IPS DF 6.9 (cell line): ENCODE data around the gene CD244.

Source experiments
- DNase-seq: peaks from one replicate; pipeline ENCODE4 v3.0.0-alpha.2; 2013; ENCODE audit warnings: low read depth, low spot score
- H3K27ac ChIP-seq: one replicate; pipeline ENCODE4 v1.5.1; 2013; ENCODE audit warnings: low read length, control low read depth
- H3K27me3 ChIP-seq: 2 replicates; pipeline ENCODE4 v1.6.1; 2013; ENCODE audit warnings: mild to moderate bottlenecking, low read length; ENCODE audit not compliant: control insufficient read depth, insufficient read depth
- H3K36me3 ChIP-seq: 2 replicates; pipeline ENCODE4 v1.6.1; 2013; ENCODE audit warnings: low read length; ENCODE audit not compliant: control insufficient read depth, insufficient read depth
- H3K4me1 ChIP-seq: 2 replicates; pipeline ENCODE4 v1.6.1; 2013; ENCODE audit warnings: low read length; ENCODE audit not compliant: control insufficient read depth, insufficient read depth
- H3K4me3 ChIP-seq: 2 replicates; pipeline ENCODE4 v1.5.1; 2013; ENCODE audit warnings: mild to moderate bottlenecking, low read length
- H3K9me3 ChIP-seq: 2 replicates; pipeline ENCODE4 v1.6.1; 2013; ENCODE audit warnings: low read length, inconsistent platforms; ENCODE audit not compliant: control insufficient read depth, insufficient read depth
- WGBS: extraction: QIAGEN DNeasy Blood & Tissue Kit; methylation state at CpG from one replicate; pipeline ENCODE4 v1.1.7; 2013; ENCODE audit warnings: mixed read lengths, missing lambda C conversion rate; ENCODE audit not compliant: insufficient read length, insufficient coverage; 5-methylcytosine and 5-hydroxymethylcytosine counted together

CD244 gene

DNA sequence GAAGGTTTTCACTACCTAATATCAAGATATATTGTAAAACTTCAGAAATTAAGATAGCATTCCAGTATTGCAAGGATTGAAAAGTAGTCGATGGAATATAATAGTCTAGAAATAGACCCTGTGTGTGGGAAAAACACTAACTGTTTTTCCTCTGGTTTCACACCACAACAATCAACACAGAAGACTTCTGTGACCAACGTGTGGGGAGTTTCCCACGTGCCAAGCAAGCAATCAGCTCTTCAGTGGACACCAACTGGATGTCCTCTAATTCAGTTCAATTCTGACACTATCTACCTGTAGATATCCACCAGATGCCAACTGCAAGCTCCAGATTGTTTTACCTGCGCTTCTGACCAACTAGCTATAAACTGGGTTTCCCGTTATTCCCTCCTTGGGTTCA, 12.1 kb downstream of the CD244 start:
- no CpG with 5 or more reads among the region's 5 CpGs for WGBS
- no peak for DNase-seq
- Histone ChIP-seq H3K9me3 (no peaks in the 10 kb centered on the region), H3K4me1 (no peaks in the 10 kb centered on the region), H3K27ac (no peak overlapping the region), H3K4me3 (no peak overlapping the region), H3K27me3 (peaks cover 1% of the 10 kb centered on the region; the same call in 1 of the 2 replicates), H3K36me3 (no peaks in the 10 kb centered on the region)

DNA sequence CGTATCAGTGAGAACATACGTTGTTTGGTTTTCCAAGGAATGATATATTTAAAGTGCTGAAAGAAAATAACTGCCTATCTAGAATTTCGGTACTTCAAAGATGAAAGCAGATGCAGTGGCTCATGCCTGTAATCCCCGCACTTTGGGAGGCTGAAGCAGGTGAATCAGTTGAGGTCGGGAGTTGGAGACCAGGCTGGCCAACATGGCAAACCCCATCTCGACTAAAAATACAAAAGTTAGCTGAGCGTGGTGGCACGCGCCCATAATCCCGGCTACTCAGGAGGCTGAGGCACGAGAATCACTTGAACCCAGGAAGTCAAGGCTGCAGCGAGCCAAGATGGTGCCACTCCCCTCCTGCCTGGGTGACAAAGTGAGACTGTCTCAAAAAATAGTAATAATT, 16.4 kb downstream of the CD244 start:
- H3K27me3 ChIP-seq: peaks cover 1% of the 10 kb centered on the region; the same call in 1 of the 2 replicates

DNA sequence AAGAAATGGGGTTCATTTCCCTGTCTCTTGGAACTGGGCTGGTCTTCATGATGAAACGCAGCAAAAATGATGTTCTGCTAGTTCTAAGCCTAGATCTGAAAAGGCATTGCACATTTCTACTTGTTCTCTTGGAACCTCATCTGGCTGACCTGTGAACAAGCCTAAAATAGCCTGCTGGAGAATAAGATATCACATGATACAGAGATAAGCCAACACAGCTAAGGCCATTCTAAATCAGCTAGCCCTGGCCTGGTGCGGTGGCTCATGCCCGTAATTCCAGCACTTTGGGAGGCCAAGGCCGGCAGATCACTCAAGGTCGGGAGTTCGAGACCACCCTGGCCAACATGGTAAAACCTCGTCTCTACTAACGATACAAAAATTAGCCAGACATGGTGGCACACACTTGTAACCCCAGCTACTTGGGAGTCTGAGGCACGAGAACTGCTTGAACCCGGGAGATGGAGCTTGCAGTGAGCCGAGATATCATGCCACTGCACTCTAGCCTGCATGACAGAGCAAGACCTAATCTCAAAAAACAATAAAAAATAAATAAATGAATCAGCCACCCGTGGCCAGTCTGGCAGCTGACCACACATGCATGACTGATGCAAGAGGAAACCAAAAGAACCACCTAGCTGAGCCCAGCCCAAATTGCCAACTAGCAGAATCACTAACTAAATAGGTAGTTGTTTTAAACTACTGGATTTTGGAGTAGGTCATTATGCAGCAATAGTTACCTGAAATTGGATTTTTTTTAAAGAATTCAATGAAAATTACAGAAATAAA, 18.0 kb downstream of the CD244 start:
- Histone ChIP-seq H3K4me1 (no peaks in the 10 kb centered on the region), H3K27ac (no peak overlapping the region), H3K4me3 (no peak overlapping the region), H3K27me3 (peaks cover 1% of the 10 kb centered on the region; the same call in 1 of the 2 replicates), H3K36me3 (no peaks in the 10 kb centered on the region), H3K9me3 (no peaks in the 10 kb centered on the region)
- WGBS: no CpG with 5 or more reads among the region's 12 CpGs
- no peak for DNase-seq

More for the DNA sequence above, 16.4 kb downstream of the CD244 start:
- H3K4me3 ChIP-seq: no peak overlapping the region
- no peak for DNase-seq
- no peaks in the 10 kb centered on the region for H3K36me3 ChIP-seq
- no peaks in the 10 kb centered on the region for H3K9me3 ChIP-seq
- no peak overlapping the region for H3K27ac ChIP-seq
- WGBS: no CpG with 5 or more reads among the region's 12 CpGs
- no peaks in the 10 kb centered on the region for H3K4me1 ChIP-seq

DNA sequence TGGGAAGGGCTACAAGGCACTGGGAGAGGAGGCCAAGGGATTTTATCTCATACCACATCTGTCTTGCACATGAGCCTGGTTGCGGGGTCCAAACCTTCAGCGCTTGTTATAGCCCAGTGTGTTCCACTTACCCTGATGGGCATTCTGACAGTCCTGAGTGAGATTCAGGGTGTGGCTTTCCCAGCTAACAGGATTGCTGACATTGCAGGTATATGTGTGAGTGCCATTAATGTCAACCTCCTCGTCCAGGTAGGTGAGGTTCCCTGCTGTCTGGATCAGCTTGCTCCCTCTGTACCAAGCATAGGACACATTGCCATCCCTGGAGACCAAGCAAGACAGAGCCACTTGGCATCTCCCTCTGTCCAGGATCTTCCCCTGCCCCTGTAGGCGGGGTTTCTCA, 21.6 kb downstream of the CD244 start:
- Histone ChIP-seq H3K27ac (no peak overlapping the region), H3K4me3 (no peak overlapping the region), H3K36me3 (no peaks in the 10 kb centered on the region), H3K27me3 (no peaks in the 10 kb centered on the region), H3K4me1 (no peaks in the 10 kb centered on the region; the same call in 1 of the 2 replicates), H3K9me3 (no peaks in the 10 kb centered on the region)
- DNase-seq: no peak
- WGBS: no CpG with 5 or more reads among the region's 4 CpGs

DNA sequence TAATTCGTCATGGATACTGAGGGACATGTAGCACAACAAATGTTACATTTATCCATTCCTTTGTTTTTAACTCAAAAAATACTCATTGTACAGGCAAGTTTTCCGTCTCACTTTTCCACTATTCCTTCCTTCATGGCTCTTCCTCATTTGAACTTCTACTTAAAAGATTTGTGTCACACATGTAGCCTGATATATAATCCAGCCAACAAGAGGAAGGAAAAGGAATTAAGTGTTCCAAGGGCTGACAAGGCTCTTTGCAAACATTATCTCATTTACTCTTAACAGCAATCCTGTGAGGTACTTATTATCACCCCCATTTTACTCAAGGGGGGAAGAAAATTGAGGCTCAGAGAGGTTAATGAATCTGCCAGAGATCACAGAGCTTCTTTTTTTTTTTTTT, 22.9 kb downstream of the CD244 start:
- H3K27me3 ChIP-seq: no peaks in the 10 kb centered on the region
- no peak overlapping the region for H3K4me3 ChIP-seq
- no peak for DNase-seq
- no peaks in the 10 kb centered on the region for H3K9me3 ChIP-seq
- 100% methylated on average over 1 of the region's 2 CpGs for whole genome bisulfite sequencing
- no peak overlapping the region for H3K27ac ChIP-seq
- no peaks in the 10 kb centered on the region; the same call in 1 of the 2 replicates for H3K4me1 ChIP-seq
- H3K36me3 ChIP-seq: no peaks in the 10 kb centered on the region

DNA sequence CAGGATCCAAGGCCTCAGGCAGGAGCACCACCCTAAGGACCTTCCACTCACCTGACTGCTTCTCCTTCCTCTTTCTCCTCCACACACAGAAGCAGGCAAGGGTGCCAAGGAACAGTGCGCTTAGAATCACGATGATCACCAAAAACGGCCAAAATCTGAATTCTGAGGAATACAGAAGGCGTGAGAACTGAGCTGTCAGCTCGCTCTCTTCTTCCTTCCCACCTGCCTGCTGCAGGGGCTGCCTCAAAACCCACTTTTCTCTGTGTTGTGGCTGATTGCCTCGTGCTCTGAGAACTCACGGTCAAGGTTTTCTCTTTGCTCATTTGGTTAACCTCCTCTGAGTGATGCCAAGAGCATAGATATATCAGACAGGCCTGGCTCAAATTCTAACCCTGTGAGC, 23.8 kb downstream of the CD244 start:
- WGBS: no CpG with 5 or more reads among the region's 7 CpGs
- no peak overlapping the region for H3K4me3 ChIP-seq

DNA sequence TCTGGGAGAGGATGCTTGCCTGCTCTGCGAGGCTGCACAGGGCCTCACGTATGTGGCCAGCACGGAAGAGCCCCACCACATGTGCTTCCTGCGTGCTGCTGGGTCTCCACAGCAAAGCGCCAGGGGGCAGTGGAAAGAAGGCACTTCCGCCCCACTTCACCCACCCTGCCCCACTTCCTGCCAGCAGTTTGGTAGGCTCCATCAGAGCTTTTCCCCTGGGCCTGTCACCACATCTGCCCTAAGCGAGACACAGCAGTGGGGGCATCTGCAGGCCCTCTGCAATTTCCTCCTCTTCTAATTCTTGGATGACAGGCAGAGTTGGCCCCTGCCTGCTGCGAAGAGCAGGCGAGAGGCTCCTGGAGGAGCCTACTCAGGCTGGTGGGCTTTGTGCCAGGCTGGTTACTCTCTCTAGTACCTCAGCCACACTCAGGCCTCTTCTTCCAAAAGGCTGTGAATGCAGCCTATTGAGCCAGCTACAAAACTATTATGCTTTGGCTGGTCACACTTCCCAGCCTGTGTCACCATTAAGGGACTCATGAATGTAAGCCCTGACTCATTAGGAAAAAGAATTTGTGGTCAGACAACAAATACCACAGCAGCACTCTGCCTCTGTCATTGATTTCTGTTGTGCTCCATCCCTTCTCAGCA, 25.0 kb downstream of the CD244 start:
- Histone ChIP-seq H3K9me3 (no peaks in the 10 kb centered on the region), H3K4me1 (no peaks in the 10 kb centered on the region; the same call in 1 of the 2 replicates), H3K27ac (no peak overlapping the region), H3K4me3 (no peak overlapping the region), H3K36me3 (no peaks in the 10 kb centered on the region), H3K27me3 (no peaks in the 10 kb centered on the region)
- no peak for DNase-seq
- no CpG with 5 or more reads among the region's 9 CpGs for WGBS

More for the DNA sequence above, 23.8 kb downstream of the CD244 start:
- no peak for DNase-seq
- H3K9me3 ChIP-seq: no peaks in the 10 kb centered on the region
- no peaks in the 10 kb centered on the region for H3K36me3 ChIP-seq
- H3K27ac ChIP-seq: no peak overlapping the region
- H3K27me3 ChIP-seq: no peaks in the 10 kb centered on the region
- no peaks in the 10 kb centered on the region; the same call in 1 of the 2 replicates for H3K4me1 ChIP-seq

DNA sequence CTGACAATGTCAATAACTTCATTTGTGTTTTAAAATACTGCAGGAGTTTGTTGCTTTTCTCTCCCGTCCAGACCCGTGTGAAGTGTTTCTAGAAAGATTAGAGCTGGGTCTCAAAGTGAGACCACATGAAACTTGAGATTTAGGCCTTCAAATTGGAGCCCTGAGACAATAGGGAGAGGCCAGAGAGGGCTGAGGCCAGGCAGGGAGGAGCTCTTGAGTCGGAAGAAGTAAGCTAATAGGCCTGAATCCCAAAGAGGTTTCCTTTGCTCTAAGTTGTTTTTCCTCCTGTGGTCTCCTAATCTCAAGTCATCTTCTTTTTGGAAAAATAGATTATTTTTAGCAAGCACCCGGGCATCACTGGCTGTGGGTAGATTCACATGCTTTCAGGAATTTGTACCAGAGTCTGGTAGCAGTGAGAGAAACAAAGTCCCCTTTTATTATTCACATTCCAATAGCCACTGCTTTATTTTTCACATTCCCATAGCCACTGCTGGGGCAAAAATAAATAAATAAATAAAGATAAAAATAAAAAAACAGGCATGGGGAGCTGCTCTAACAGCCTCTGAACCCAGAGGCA, 25.6 kb downstream of the CD244 start:
- Histone ChIP-seq H3K4me1 (no peaks in the 10 kb centered on the region; the same call in 1 of the 2 replicates), H3K4me3 (no peak overlapping the region), H3K27me3 (no peaks in the 10 kb centered on the region), H3K27ac (no peak overlapping the region), H3K9me3 (no peaks in the 10 kb centered on the region), H3K36me3 (no peaks in the 10 kb centered on the region)
- WGBS: no CpG with 5 or more reads among the region's 4 CpGs
- no peak for DNase-seq

DNA sequence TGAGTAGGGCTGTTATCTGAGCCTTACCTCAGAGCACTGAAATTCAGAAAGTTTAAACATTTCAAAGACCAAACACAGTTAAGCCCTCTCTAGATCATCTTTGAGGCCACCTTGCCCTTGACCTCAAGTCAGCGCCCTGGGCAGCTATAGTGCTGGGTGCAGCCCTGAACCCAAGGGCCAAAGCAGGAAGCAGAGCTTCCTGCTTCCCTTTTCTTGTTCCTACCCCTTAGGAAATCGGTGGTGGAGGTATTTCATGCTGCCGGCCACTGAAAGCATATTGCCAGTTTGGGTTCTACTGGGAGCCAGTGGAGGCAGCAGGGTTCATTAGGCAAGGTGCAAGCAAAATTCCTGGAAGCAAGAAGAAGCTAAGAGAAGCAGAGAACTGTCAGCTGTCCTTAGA, 26.1 kb downstream of the CD244 start:
- Histone ChIP-seq H3K4me1 (no peaks in the 10 kb centered on the region; the same call in 1 of the 2 replicates), H3K36me3 (no peaks in the 10 kb centered on the region), H3K27ac (no peak overlapping the region), H3K4me3 (no peak overlapping the region), H3K9me3 (no peaks in the 10 kb centered on the region), H3K27me3 (no peaks in the 10 kb centered on the region)
- DNase-seq: no peak
- WGBS: no CpG with 5 or more reads among the region's 3 CpGs

DNA sequence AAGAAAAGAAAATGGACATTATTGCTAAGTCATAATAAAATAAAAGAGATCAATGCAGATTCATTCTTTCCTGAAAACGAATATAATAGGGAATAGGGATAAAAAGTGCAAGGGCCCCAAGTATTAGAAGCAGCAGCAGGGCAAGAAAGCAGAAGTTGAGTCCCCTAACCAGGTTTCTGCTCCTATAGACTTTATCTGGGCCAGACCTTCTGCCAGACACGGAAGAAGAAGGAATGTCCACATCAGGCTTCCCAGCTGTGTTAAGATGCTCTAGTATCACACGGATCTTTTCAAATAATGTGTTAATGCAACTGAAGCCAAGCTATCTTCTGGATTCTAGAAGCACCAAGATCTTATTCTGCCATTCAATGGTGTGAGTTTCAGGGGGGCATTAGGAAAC, 26.9 kb downstream of the CD244 start:
- H3K9me3 ChIP-seq: no peaks in the 10 kb centered on the region
- no peak overlapping the region for H3K27ac ChIP-seq
- H3K36me3 ChIP-seq: no peaks in the 10 kb centered on the region
- H3K4me1 ChIP-seq: no peaks in the 10 kb centered on the region; the same call in 1 of the 2 replicates
- WGBS: no CpG with 5 or more reads among the region's 3 CpGs
- no peak overlapping the region for H3K4me3 ChIP-seq
- no peak for DNase-seq
- H3K27me3 ChIP-seq: no peaks in the 10 kb centered on the region
